Measurements from ENCODE around the gene PIAS2.
"Not testable (repeated sequence)": the region's sequence is repeated elsewhere in the genome, so short reads cannot be mapped to it uniquely, and the experiment has no call there.

PIAS2 gene

DNA sequence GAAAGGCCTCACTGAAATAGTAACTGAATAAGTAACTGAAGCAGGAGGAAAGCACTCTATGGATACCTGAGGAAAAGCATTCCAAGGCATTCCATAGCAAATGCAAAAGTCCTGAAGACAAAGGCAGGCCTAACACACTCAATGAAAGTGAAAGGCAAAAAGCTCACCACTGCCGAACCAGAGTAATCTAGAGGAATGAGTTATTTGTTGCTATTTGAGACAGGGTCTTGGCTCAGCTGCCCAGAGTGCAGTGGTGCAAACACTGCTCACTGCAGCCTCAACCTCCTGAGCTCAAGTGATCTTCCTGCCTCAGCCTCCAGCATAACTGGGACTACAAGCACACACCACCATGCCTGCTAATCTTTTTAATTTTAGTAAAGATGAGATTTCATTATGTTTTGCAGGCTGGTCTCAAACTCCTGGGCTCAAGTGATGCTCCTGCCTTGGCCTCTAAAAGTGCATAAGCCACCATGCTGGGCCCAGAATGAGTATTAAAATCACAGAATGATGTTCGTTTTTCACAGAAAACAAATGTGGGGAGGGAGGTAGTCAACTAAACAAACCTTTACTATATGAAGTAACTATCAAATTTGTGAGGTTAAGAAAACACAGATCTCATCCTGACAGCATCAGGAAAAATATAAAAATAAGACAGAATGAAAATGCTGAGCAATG, 17.9 kb downstream of the PIAS2 start:
- no peak for DNase-seq

DNA sequence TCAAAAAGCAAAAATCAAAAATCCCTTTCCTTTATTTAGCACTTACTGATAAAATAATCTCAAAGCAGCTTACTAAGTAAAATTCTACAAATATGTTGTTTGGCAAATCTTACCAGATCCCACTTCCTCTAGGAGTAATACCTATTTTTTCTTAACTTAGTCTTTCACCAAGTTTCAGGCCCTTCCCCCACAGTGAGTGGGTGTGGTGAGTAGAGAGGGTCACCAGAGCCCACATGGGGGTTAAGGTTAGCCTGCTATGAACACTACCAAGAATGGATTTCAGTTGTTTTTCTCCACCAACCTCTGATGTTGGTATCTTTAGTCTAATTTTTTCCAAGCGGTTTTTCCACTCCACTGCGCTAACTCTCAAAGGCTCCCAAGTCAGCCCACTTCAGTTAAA, 23.2 kb downstream of the PIAS2 start:
- no peak for DNase-seq

DNA sequence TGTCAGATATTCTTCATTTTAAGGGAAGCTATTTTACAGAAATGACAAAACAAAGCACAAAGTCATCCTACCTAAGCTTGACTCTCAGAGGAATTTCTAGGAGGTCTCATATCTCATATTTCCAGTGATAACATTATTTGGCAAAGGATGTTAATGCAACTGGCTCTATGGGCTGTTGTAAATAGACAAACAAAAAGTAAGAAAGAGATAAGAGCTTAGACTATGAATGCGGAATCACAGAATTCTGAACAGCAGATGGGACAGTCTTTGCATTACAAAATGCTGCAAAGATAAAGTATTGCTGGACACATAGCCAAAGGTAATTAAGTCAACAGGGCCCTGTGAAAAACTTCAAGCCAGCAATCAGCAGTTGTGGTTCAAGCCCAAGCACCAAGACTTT, 23.9 kb downstream of the PIAS2 start:
- DNase-seq: no peak

DNA sequence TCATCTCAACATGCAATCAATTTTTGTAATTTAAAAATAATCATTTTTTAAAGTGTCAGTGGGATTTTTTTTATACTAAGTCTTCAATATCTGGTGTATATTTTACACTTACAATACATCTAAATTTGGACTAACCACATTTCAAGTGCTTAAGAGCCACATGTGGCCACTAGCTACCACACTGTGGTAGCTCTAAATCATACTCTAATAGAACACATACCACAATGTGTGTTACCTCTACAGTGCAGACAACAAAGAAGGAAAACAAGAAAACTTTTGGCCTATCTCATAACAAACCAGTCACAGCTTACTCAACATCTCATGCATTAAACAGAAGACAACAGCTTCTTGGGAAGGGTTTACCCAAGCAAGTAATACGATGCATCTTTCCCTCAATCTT, 24.5 kb downstream of the PIAS2 start:
- no peak for DNase-seq

DNA sequence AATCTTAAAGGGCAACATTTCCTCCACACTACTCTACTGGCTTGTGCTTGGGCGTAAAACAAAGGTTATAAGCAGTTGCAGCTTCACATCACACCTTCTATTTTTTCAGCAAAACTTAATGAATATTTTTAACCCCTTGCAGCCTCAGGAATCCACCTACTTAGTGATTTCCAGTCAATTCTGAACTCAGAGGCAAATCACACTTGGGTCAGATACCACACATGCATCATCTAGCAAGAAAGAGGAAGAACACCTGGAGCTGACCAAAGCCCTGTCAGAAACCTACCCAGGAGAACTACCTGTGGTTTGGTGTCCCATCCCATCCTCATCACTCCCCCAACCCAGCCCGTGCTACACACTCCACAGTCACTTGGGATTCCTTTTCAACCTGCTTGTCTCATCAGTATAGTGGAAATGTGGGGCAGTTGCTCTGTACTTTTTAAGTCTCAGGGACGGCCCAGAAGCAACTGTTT, 25.5 kb downstream of the PIAS2 start:
- DNase-seq: no peak

DNA sequence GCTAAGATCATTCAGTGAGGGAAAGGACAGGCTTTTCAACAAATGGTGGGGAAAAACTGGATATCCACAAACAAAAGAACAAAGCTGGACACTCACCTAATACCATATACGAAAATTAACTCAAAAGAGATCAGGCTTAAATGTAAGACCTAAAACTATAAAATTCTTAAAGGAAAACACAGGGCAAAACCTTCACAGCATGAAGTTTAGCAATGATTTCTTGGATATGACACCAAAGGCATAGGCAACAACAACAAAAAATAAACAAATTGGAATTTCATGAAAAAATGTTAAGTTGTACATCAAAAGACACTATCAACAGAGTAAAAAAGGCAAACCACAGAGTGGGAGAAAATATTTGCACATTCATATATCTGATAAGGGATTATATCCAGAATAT, 28.3 kb downstream of the PIAS2 start:
- no peak for DNase-seq

DNA sequence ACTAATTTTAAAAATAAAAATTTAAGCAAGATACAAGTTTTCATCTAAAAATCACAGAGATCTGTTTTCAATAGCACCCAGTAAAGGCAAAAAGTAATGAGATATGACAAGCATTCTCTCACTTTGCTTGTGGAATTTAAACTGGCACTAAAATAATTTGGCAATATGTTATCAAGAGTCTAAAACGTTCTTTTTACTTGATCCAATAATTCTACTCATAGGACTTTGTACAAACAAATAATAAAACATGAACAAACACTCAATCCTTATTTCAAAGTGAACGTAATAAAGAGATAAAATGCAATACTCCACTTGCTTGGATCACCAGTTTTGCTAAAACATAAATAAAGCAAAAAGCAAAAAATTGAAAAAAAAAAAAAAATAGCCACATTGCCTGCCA, 30.4 kb downstream of the PIAS2 start:
- no peak for DNase-seq

DNA sequence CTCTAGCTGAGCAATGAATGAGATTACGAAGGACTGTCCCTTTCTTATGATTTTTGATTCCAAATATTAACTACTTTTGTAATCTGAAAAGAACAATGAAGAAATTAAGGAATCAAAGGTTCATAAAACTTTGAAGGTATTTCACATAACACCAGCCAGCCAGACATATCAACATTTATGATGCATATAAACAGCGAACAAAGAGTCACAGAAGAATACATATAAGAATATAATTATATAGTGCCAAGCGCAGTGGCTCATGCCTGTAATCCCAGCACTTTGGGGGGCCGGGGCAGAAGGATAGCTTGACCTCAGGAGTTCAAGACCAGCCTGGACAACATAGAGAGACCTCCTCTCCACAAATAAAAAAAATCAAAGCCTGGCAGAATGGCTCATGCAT, 34.1 kb downstream of the PIAS2 start:
- DNase-seq: no peak

DNA sequence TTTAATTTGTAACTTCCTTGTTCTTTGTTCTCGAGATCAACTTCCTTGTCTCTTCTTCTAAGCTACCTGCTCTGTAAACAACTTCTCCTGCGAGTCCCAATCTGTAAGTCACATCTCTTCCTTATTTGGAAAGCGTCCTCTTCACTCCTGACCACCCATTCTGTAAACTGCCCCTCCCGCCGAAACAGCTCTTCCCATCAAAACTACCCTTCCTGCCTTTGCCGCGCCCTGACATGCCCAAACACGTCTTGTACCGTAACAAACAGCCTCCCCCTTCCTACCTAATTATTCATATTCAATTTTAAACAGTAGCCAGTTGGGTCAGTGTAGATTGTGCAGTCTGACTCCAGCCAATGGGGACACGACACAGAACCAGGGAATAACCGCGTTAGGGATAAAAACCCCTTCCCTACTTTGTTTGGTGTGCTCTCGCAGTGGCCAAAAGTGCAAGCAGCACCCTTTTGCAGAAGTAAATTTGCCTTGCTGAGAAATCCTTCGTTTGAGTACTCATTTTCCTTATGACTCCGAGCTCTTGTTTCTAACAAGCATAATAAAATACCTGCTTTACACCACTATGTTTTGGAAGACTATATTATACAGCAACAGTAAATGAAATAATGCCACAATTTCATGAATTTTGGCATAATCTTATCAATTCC, 39.8 kb downstream of the PIAS2 start:
- DNase-seq: no peak

DNA sequence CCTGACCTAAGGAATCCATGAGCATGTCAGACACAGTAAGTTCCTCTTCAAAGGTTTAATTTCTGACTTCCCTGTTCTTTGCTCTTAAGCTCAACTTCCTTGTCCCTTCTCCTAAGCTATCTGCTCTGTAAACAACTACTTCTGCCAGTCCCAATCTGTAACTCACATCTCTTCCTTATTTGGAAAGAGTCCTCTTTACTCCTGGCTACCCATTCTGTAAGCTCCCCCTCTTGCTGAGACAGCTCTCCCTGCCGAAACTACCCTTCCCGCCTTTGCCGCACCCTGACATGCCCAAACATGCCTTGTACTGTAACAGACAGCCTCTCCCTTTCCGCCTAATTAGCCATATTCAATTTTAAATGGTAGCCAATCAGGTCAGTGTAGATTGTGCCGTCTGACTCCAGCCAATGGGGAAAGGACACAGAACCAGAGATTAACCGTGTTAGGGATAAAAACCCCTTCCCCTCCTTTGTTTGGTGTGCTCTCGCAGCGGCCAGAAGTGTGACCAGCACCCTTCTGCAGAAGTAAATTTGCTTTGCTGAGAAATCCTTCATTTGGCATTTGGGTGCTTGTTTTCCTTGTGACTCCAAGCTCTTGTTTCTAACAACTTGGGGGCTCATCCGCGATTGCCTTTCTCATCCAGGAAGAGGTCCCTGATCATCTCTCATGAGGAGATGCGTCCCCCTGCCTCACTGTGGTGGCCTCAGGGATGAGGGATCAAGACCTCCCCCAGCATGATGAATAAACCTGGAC, 49.0 kb downstream of the PIAS2 start:
- no peak for DNase-seq

DNA sequence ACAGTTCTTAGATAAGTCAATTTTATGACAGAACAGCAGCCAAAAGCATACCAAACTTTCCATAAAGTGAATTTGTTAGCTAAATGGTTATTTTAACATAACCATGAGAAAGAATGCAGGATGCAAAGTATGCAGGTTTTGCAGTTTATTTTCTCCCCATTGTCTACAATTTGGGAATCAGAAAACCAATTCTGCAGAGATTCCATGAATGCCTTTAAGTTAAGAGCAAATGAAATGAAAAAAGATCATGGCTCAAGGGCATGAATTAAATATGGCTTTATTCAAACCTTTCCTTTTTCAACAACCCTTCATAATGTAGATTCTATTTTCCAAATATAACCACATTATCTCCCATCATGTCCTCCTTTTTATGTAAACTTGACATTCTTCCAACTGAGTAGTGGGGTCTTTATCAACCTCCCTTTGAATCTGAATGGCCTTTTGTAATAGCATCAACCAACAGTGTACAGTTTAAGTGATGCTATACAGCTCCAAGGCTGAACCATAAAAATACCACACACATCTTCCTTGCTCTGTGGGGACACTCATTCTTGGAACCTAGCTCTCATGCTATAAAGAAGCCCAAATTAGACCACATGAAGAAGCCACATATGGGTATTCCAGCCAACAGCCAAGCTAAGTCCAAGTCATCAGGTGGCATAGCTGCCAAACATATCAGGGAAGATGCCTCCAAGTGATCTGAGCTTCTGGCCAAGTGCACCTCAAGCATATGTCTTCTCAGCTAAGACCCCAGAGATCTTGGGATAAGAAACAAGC, 49.8 kb downstream of the PIAS2 start:
- no peak for DNase-seq

DNA sequence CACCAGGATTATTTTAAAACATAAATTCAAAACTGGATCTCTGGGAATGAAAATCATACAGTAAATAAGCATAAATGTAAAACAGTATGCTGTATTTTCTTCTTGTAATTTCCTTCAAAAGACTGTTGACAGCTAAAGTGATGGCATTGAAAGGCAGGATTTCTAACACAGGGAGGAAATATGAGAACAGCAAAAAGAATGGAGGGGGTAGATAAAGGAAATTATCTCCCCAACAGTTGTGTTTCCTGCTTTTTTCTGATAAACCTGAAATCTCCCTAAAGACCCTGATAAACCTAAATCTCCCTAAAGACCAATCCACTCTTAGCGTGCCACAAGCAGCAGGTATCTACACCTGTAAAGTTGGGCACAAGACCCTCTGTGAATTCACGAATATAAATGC, 50.8 kb downstream of the PIAS2 start:
- no peak for DNase-seq

DNA sequence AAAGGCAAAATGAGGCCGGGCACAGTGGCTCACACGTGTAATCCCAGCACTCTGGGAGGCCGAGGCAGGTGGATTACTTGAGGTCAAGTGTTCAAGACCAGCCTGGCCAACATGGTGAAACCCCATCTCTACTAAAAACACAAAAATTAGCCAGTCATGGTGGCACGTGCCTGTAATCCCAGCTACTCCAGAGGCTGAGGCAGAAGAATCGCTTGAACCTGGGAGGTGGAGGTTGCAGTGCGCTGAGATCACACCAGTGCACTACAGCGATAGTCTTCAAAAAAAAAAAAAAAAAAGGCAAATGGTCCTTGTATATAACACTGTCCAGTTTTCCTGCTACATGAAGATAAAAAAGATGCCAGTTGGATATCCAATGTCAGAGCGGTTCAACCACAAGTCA, 52.1 kb downstream of the PIAS2 start:
- not testable (repeated sequence) for DNase-seq

DNA sequence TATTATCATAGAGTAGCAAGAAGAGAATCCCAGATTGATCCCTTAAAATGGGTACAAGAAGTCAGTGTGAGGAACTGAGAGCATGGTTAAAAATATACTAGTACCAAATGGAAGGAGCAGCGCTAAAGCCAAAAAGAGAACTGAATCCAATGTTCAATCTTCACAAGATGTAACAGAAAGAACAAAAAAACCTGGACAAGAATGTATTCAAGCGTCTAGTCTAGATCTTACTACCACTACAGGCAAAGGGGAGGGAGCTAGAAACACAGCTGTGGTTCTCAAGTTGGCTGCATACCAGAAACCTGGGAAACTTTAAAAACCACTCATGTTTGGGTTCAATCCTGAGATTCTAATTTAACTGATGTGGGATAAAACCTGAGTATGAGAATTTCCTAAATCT, 57.5 kb downstream of the PIAS2 start:
- no peak for DNase-seq

DNA sequence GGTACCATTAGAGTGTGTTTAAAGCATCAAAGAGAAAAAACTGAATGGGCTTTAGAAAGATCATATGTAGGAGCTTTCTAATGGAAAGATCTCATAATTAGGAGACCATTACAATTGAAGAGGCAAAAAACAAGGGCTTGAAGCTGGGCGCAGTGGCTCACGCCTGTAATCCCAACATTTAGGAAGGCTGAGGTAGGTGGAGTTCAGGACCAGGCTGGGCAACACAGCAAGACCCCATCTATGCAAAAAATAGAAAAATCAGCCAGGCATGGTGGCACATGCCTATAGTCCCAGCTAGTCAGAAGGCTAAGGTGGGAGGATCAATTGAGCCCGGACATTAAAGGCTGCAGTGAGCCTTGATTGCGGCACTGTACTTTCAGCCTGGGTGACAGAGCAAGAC, 59.0 kb downstream of the PIAS2 start:
- DNase-seq: no peak

DNA sequence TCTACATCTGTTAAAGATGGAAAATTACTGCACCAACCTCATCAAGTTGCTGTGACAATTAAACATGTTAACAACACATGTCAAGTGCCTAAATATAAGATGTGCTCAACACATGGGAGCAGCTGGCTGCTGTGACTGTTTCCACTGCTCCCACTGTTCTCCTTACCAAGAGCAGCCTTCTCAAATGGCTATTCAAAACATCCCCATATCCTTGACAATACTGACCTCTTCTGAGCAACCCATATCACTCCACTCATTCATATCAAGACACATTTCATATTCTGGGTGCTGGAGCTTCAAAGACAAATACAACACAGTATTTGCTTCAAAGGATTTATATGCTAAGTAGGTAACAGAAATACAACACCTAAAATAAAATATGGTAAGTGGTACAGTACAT, 60.3 kb downstream of the PIAS2 start:
- DNase-seq: peak; percentile 23

DNA sequence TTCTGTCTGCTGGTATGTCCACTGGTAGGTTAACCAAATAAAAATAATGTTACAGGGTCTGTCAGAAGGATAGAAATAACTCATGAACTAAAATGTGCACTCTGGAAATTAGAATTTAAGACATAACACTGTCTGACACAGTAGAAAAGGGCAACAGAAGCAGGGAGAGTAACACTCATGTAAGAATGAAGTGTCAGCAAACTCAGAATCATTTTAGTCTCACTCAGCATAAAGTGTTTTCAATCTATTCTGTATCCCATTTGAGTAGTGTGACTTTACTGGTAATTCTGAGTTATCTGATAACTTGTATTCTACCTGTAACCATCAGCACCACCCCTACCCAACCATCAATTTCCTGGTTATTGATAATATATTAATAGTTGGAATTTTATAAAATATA, 68.3 kb downstream of the PIAS2 start:
- DNase-seq: no peak

DNA sequence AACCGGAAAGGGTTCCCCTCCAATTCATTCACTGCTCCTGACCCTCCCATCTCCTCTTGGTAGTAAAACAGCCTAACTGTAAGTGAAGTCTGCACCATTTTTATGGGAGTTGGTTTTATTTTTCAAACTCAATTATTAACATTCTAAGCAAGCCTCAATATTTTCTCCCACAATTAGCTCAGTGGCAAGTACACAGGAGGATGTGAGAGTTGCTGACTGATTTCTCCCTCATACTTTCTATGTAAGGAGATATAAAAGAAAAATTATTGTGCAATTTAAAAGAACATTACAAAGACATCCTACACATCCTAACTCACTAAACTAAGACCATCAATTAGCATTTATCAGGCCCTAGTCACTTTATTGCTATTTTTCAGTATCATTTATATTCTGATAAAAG, 73.9 kb downstream of the PIAS2 start:
- no peak for DNase-seq

DNA sequence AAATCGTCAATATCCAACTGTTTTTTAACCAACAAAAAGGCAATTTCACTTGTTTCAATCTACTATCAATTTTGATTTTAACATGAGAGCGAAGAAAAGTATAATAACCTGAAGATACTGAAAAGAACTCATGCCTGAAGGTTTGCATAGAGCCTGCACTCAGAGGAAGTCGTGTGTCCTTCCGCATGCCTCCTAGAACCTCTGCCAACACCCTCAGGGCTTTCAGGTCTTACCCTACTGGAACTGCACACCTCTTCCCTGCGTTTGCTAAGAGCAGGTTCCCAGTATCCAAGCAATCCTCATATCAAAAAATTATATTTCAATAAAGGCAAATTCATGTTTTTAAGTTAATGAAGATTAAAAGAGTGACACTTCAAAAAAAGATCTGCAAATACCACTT, 74.7 kb downstream of the PIAS2 start:
- no peak for DNase-seq

DNA sequence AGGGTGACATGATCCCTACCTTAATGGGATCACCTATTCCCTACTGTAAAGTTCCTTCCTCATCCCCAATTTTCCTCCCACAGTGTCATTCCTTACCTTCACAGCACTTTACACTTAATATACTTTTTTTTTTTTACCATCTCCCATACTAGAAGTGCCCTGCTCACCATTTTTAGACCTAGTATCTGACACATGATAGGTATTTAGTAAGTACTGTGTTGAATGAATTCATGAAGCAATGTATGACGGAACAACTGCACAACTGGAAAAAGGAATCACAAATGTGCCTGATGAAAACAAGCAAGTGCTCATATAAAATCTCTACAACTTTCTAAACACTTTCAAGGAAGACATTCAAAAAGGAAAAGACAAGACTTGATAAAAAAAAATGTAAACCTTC, 83.4 kb downstream of the PIAS2 start:
- no peak for DNase-seq

DNA sequence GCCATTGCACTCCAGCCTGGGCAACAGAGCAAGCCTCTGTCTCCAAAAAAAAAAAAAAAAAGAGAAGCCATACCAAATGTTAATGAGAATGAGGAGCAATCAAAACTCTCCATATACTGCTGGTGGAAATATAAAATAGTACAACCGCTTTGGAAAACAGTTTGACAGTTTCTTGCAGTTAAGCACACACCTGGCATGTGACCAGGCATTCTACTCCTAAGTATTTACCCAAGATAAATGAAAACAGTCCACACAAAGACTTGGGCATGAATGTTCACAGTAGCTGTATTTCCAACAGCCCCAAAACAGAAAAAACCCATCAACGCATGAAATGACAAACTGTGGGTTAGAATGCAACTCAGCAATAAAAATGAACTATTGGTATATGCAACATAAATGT, 84.5 kb downstream of the PIAS2 start:
- peak; percentile 23 for DNase-seq

DNA sequence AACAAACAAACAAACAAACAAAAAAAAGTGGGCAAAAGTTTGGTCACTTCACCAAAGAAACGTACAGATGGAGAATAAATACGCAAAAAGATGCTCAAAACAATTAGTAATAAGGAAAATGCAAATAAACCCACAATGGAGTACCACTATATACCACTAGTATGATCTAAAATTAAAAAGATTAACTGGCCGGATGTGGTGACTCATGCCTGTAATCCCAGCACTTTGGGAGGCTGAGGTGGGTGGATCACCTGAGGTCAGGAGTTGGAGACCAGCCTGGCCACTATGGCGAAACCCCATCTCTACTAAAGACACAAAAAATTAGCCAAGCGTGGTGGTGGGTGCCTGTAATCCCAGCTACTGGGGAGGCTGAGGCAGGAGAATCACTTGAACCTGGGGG, 84.9 kb downstream of the PIAS2 start:
- not testable (repeated sequence) for DNase-seq

DNA sequence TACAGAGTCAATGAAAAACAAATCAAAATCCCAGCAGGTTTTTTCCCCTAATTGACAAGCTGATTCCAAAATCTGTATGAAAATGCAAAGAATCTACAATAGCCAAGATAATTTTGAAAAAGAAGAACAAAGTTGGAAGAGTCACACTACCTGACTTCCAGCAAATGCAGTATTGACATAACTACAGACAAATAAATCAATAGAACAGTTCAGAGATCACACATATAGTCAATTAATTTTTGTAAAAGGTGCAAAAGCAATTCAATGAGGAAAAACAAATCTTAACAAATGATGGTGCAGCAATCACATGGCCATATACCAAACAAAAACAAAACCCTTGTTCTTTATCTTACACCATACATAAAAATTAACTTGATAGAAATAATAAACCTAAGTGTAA, 85.9 kb downstream of the PIAS2 start:
- no peak for DNase-seq

DNA sequence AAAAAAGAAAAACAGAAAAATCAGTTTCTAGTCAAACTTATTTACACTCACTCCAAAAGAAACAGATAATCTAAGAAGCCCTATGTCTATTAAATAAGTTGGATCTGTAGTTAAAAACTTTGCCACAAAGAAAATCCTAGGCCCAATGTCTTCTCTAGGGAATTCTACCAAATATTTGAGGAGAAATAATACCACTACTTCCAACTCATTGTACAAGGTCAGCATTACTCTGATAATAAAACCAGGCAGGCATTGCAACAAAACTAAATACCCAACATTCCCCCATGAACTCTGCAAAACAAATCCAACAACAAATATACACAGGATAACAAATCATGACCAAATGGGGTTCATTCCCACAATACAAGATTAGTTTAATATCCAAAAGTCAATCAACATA, 86.7 kb downstream of the PIAS2 start:
- no peak for DNase-seq
